ENCODE data around the gene SSR4. TPM values are rescaled to one million over a fixed set of nuclear protein-coding genes. Genes with fewer than 3 reads are reported as not detected.

The SSR4 gene
- total RNA-seq, 1 experiment from 2014 or later, result 179 TPM

DNA sequence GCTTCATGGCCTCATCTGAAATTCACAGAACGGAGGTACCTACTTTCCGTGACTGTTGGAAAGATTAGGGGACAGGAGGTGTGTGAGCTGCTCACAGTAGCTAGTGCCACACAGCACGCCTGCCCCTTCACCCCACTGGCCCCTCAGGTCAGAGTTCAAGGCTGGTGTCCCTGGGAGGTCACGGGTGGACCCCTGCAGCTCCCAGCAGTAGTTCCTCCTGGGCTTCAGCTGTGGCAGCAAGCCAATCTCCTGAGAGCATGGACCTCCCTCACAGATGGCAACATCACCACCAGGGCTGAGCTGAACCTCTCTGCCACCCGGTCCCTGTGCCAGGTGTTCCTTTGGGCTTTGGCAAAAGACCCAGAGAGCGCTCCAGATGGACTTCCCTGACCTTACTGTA, 2.1 kb upstream of the SSR4 start:
- H2BK15ac ChIP-seq (ENCODE audit: low read depth, low read length), result no peak overlapping the region
- no peak overlapping the region for H2BK12ac ChIP-seq (ENCODE audit: insufficient read length, low read depth, low read length)
- H3K4me3 Mint-ChIP-seq, result no peak overlapping the region
- no peak overlapping the region for H3K27ac Mint-ChIP-seq
- H3K27me3 ChIP-seq (ENCODE audit: insufficient read depth, low read length), result no peaks in the 10 kb centered on the region
- no peak overlapping the region for H3K9ac ChIP-seq (ENCODE audit: extremely low read depth, insufficient read length, low read length)
- H3K79me2 ChIP-seq (ENCODE audit: insufficient read depth, low read length), result peaks cover 4% of the 10 kb centered on the region; the same call in 1 of the 2 replicates
- no peak overlapping the region for H3K18ac ChIP-seq (ENCODE audit: insufficient read length, low read depth, low read length)
- no peak overlapping the region for H3K27ac ChIP-seq (ENCODE audit: insufficient read length, low read depth, low read length)
- no peaks in the 10 kb centered on the region for H4K20me1 ChIP-seq (ENCODE audit: control insufficient read depth, insufficient read depth, insufficient read length)
- no peak overlapping the region for H4K5ac ChIP-seq (ENCODE audit: insufficient read length, low read depth, low read length)
- no peak overlapping the region for H3K14ac ChIP-seq (ENCODE audit: insufficient read depth, low read length)
- WGBS (ENCODE audit: extremely low coverage, insufficient read length, low lambda C conversion rate), result no CpG with 5 or more reads among the region's 6 CpGs
- no peak for DNase-seq
- no peak overlapping the region for H2BK120ac ChIP-seq (ENCODE audit: low read depth, low read length, poor library complexity, severe bottlenecking)
- no peak overlapping the region for H3K4ac ChIP-seq (ENCODE audit: low read depth, low read length)
- no peak overlapping the region for H3K23ac ChIP-seq (ENCODE audit: insufficient read length, low read depth, low read length)
- TF ChIP-seq, protein P1, sequence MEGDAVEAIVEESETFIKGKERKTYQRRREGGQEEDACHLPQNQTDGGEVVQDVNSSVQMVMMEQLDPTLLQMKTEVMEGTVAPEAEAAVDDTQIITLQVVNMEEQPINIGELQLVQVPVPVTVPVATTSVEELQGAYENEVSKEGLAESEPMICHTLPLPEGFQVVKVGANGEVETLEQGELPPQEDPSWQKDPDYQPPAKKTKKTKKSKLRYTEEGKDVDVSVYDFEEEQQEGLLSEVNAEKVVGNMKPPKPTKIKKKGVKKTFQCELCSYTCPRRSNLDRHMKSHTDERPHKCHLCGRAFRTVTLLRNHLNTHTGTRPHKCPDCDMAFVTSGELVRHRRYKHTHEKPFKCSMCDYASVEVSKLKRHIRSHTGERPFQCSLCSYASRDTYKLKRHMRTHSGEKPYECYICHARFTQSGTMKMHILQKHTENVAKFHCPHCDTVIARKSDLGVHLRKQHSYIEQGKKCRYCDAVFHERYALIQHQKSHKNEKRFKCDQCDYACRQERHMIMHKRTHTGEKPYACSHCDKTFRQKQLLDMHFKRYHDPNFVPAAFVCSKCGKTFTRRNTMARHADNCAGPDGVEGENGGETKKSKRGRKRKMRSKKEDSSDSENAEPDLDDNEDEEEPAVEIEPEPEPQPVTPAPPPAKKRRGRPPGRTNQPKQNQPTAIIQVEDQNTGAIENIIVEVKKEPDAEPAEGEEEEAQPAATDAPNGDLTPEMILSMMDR (conservative IDR thresholded peaks at IDR 0.05), result no peak
- no peaks in the 10 kb centered on the region for H3K4me1 ChIP-seq (ENCODE audit: insufficient read depth, low read length)
- peaks cover 7 to 12% of the 10 kb centered on the region in 2 experiments; a peak in 3 of 4 replicates for H3K4me1 Mint-ChIP-seq
- no peak overlapping the region for H2BK20ac ChIP-seq (ENCODE audit: low read depth, low read length, poor library complexity, severe bottlenecking)
- H2BK5ac ChIP-seq (ENCODE audit: insufficient read length, low read length), result no peak overlapping the region
- H3K9me3 Mint-ChIP-seq, result peaks cover 58 to 75% of the 10 kb centered on the region in 2 experiments
- no peak overlapping the region for H3T11ph ChIP-seq (ENCODE audit: low read length)
- H2AFZ ChIP-seq (ENCODE audit: low read length), result no peak overlapping the region
- H3K27me3 Mint-ChIP-seq (ENCODE audit: low read depth), result no peaks in the 10 kb centered on the region; the same call in 1 of the 2 replicates
- no peak overlapping the region for H3K4me2 ChIP-seq (ENCODE audit: insufficient read depth, insufficient read length, low read length)
- no peak overlapping the region for H3K56ac ChIP-seq (ENCODE audit: insufficient read length, low read depth, low read length)
- H2AK5ac ChIP-seq (ENCODE audit: insufficient read length, low read length), result no peak overlapping the region
- H3K23me2 ChIP-seq (ENCODE audit: insufficient read length, low read depth, low read length, poor library complexity, severe bottlenecking), result peaks cover 4% of the 10 kb centered on the region
- H3K9me3 ChIP-seq (ENCODE audit: control insufficient read depth, low read depth, low read length), result peaks cover 35% of the 10 kb centered on the region
- H3K79me1 ChIP-seq (ENCODE audit: insufficient read depth, low read depth, low read length, poor library complexity, severe bottlenecking), result no peaks in the 10 kb centered on the region
- no peak overlapping the region for H4K8ac ChIP-seq (replicated peaks; ENCODE audit: insufficient read length, low read depth, low read length)
- no peak overlapping the region for H4K91ac ChIP-seq (ENCODE audit: insufficient read length, low read depth, low read length)
- H3K36me3 Mint-ChIP-seq (ENCODE audit: insufficient read depth in 1 of 3, low read depth in 3 of 3), result peaks cover 30 to 46% (median 35%) of the 10 kb centered on the region in 3 experiments

All from H9 (cell line).